CD4-positive, alpha-beta T cell (primary cell): ENCODE results near the gene BMPR1A. TPM values are rescaled to one million over a fixed set of nuclear protein-coding genes. Genes with fewer than 3 reads are reported as not detected.

ENCODE experiments used
- ATAC-seq: fragments of 200-7000 bp; cut with Tn5 transposase; one replicate; pipeline ENCODE4 v1.10.0; 2022; ENCODE audit warnings: mild to moderate bottlenecking; ENCODE audit not compliant: poor library complexity
- CTCF ChIA-PET: fragments of 350-600 bp; sonication (Branson Sonifier 250); formaldehyde crosslinking; loops from one replicate; lab custom pipeline; 2021; ENCODE audit warnings: antibody characterized with exemption, inconsistent platforms; lab: Charles Lee
- POLR2A ChIA-PET: fragments of 350-600 bp; sonication (Branson Sonifier 250); formaldehyde crosslinking; loops from one replicate; lab custom pipeline; 2021; ENCODE audit warnings: antibody characterized with exemption, inconsistent platforms; lab: Charles Lee
- DNase-seq, 14 experiments: peaks; one replicate each; pipeline ENCODE4 v3.0.0-alpha.2; 2013 to 2020; ENCODE audit warnings: mixed read lengths in 2 of 14
- H3K27ac ChIP-seq, 2 donors: one replicate each; pipeline versions ENCODE4 v1.5.1 to v1.7.0; 2013; ENCODE audit warnings: low read length in 2 of 2, low read depth in 1 of 2, mild to moderate bottlenecking in 1 of 2
- H3K27me3 ChIP-seq, 2 experiments: 1 replicate in 1 of 2; 2 replicates in 1 of 2; pipeline versions ENCODE4 v1.6.1 to v1.7.0; 2013; ENCODE audit warnings: low read length in 2 of 2, control low read depth in 1 of 2, mild to moderate bottlenecking in 1 of 2, moderate library complexity in 1 of 2; ENCODE audit not compliant: insufficient read depth in 2 of 2, control insufficient read depth in 1 of 2
- H3K36me3 ChIP-seq: one replicate; pipeline ENCODE4 v1.6.1; 2013; ENCODE audit warnings: low read length, control low read depth; ENCODE audit not compliant: insufficient read depth
- H3K4me1 ChIP-seq: one replicate; pipeline ENCODE4 v1.6.1; 2013; ENCODE audit warnings: low read length, control low read depth; ENCODE audit not compliant: insufficient read depth
- H3K4me3 ChIP-seq: one replicate; pipeline ENCODE4 v1.5.1; 2013; ENCODE audit warnings: mild to moderate bottlenecking, low read length, moderate library complexity
- H3K9me3 ChIP-seq, 2 experiments: 1 replicate in 1 of 2; 2 replicates in 1 of 2; pipeline versions ENCODE4 v1.6.1 to v1.7.0; 2013; ENCODE audit warnings: low read length in 2 of 2, mild to moderate bottlenecking in 2 of 2, control low read depth in 1 of 2, moderate library complexity in 1 of 2; ENCODE audit not compliant: control insufficient read depth in 1 of 2, insufficient read depth in 1 of 2
- H3K27ac Mint-ChIP-seq: one replicate; pipeline ENCODE4 v1.8.0; 2020; ENCODE audit warnings: mixed read lengths
- H3K27me3 Mint-ChIP-seq: one replicate; pipeline ENCODE4 v1.8.0; 2021; ENCODE audit warnings: mixed read lengths
- H3K36me3 Mint-ChIP-seq: one replicate; pipeline ENCODE4 v1.8.0; 2021; ENCODE audit warnings: low read depth, mixed read lengths
- H3K4me1 Mint-ChIP-seq: one replicate; pipeline ENCODE4 v1.8.0; 2021; ENCODE audit warnings: low read depth, mixed read lengths
- H3K4me3 Mint-ChIP-seq: one replicate; pipeline ENCODE4 v1.8.0; 2020; ENCODE audit warnings: mild to moderate bottlenecking, mixed read lengths
- H3K9me3 Mint-ChIP-seq: one replicate; pipeline ENCODE4 v1.8.0; 2020; ENCODE audit warnings: mixed read lengths
- intact Hi-C, 2 experiments: fragments of 100-400 bp; cut with DNase I in 1 of 2; cut with micrococcal nuclease in 1 of 2; formaldehyde crosslinking; loops; one replicate each; pipeline versions ENCODE4 v1.15.1 to v1.9.0; 2023 to 2025; cut with DNase I, micrococcal nuclease
- total RNA-seq, 174 experiments: library from RNA in 2 of 174; stranded (reverse) in 2 of 174; gene quantifications; one replicate each; pipeline ENCODE4 v1.2.3 and lab custom pipeline; 2021 to 2026
- TF ChIP-seq, protein P1 (sequence below): fragments of 200-600 bp; IDR thresholded peaks from one replicate; pipeline ENCODE4 v1.8.0; 2022; ENCODE audit warnings: antibody characterized with exemption, mild to moderate bottlenecking

Gene BMPR1A
- total RNA-seq, 2 experiments from 2014 or later = 1.9 to 2.6 TPM

DNA sequence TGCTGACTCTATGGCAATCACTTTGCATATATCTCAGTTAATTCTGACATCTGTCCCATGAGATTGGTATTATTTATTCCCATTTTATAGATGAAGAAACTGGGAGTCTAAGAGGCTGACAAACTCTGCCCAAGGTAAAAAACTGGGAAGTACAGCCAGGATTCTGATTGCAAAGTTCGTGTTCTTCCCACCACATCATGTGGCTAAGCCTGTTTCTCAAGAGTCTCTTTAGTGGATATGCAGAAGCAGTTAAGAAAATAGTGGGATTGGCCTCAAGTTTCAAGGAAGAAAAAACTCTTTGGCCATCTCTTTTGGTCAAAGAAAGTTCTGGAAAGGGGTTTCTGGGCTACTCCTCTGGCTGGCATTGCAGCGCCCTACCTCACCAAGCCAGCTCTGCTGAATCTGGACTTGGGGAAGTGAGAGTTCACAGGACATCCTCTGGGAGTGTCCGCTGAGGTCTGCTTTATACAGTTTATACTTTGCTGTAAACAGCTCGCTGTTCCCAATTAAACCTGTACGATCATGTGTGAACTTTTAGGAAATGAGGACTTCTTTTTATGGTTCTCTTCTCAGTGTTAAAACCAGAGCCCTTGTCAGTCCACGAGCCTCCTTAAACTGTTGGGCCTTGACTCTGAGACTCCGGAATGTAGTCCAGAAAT, 12.2 kb upstream of the BMPR1A start:
- no peak overlapping the region for H3K4me3 Mint-ChIP-seq
- H3K36me3 ChIP-seq = no peaks in the 10 kb centered on the region
- ChIA-PET POLR2A (interaction anchor here (0.6 kb wide), 1 partner anchor 21 kb away, joined by 3 read pairs; no protein-coding TSS in a partner anchor), CTCF (no interaction called here)
- H3K9me3 ChIP-seq = no peaks in the 10 kb centered on the region
- H3K27me3 Mint-ChIP-seq = no peaks in the 10 kb centered on the region
- intact Hi-C loops = no loop called here
- ATAC-seq (no peak), DNase-seq (no peak)
- H3K27ac ChIP-seq = no peak overlapping the region
- no peaks in the 10 kb centered on the region for H3K4me1 ChIP-seq
- no peaks in the 10 kb centered on the region for H3K4me1 Mint-ChIP-seq
- TF ChIP-seq, protein P1, sequence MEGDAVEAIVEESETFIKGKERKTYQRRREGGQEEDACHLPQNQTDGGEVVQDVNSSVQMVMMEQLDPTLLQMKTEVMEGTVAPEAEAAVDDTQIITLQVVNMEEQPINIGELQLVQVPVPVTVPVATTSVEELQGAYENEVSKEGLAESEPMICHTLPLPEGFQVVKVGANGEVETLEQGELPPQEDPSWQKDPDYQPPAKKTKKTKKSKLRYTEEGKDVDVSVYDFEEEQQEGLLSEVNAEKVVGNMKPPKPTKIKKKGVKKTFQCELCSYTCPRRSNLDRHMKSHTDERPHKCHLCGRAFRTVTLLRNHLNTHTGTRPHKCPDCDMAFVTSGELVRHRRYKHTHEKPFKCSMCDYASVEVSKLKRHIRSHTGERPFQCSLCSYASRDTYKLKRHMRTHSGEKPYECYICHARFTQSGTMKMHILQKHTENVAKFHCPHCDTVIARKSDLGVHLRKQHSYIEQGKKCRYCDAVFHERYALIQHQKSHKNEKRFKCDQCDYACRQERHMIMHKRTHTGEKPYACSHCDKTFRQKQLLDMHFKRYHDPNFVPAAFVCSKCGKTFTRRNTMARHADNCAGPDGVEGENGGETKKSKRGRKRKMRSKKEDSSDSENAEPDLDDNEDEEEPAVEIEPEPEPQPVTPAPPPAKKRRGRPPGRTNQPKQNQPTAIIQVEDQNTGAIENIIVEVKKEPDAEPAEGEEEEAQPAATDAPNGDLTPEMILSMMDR = no peak
- H3K36me3 Mint-ChIP-seq = no peaks in the 10 kb centered on the region
- no peaks in the 10 kb centered on the region for H3K27me3 ChIP-seq
- H3K27ac Mint-ChIP-seq = no peak overlapping the region
- no peak overlapping the region for H3K4me3 ChIP-seq
- no peaks in the 10 kb centered on the region for H3K9me3 Mint-ChIP-seq

DNA sequence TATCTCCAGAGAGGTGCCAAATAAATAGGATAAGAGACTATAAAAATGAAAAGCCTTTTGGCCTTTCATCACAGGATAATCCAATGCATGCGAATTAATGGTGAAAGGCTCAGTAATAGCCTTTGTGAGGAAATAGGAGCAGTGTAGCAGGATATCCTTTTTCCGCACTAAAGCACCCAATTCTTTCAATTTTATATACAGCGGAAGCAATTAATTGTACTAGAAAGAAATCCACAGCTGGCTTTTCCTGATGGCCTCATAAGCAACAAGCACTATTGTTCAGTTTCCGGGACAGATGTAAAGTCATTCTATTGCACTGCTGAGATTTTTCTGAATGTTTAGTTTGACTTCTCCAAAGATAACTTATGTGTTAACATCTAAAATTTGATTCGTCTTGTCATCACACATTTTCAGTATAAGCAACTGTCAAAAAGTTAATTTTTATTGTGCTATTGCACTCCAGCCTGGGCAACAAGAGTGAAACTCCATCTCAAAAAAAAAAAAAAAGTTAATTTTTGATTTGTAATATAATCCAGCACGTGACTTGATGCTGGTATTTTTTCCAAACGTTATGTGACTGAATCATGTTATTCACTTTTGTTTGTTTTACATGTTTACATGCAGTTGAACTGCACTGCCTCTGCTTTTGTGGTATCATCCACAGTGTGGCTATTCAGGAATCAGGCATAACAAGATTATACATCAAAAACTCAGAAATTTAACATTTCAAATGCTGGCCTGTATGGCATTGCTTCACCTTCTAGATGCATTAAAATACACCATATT, 8.4 kb upstream of the BMPR1A start:
- Mint-ChIP-seq H3K4me1 (no peaks in the 10 kb centered on the region), H3K9me3 (no peaks in the 10 kb centered on the region), H3K27ac (no peak overlapping the region), H3K4me3 (no peak overlapping the region), H3K36me3 (no peaks in the 10 kb centered on the region), H3K27me3 (no peaks in the 10 kb centered on the region)
- CTCF ChIA-PET = no interaction called here
- Histone ChIP-seq H3K9me3 (no peaks in the 10 kb centered on the region), H3K27ac (no peak overlapping the region), H3K27me3 (no peaks in the 10 kb centered on the region), H3K4me1 (no peaks in the 10 kb centered on the region), H3K4me3 (no peak overlapping the region), H3K36me3 (no peaks in the 10 kb centered on the region)
- TF ChIP-seq, protein P1 = no peak
- DNase-seq (no peak), ATAC-seq (no peak)
- POLR2A ChIA-PET = no interaction called here
- intact Hi-C loops = no loop called here

DNA sequence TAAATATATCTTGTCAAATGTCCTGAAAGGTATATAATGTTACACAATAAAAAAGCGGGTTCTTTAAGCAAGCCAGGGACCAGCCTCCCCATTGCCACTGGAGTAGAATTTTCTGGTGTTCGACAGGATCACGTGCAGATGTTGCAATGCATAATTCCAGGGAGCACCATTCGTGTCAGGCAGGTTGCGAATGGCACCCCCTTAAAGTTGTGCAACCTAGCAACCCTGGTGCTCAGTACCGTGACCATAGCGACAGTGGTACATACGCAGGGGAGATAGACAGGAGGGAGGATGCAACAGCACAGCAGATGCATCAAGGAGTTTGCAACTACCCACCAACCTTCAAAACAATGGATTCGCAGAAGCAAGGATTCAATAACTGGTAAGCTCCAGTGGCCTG, 6.6 kb upstream of the BMPR1A start:
- DNase-seq = no peak
- ChIA-PET POLR2A (no interaction called here), CTCF (no interaction called here)
- H3K9me3 ChIP-seq = no peaks in the 10 kb centered on the region
- intact Hi-C loops = no loop called here
- Mint-ChIP-seq H3K4me3 (no peak overlapping the region), H3K27ac (no peak overlapping the region), H3K9me3 (no peaks in the 10 kb centered on the region), H3K4me1 (no peaks in the 10 kb centered on the region), H3K36me3 (no peaks in the 10 kb centered on the region), H3K27me3 (no peaks in the 10 kb centered on the region)
- ATAC-seq = no peak
- H3K4me3 ChIP-seq = no peak overlapping the region
- H3K4me1 ChIP-seq = no peaks in the 10 kb centered on the region
- H3K36me3 ChIP-seq = no peaks in the 10 kb centered on the region
- H3K27me3 ChIP-seq = no peaks in the 10 kb centered on the region
- no peak overlapping the region for H3K27ac ChIP-seq
- TF ChIP-seq, protein P1 = no peak
